COLO829 (cell line): Measurements from ENCODE around the gene PTRH2.
"Not testable (repeated sequence)": the region's sequence is repeated elsewhere in the genome, so short reads cannot be mapped to it uniquely, and the experiment has no call there.

Experiments used
- DNase-seq: peaks from one replicate; pipeline ENCODE4 v3.0.0; 2012; ENCODE audit warnings: low spot score

PTRH2 gene

GRCh38 chr17:59669411-59669810 is 37.8 kb downstream of the PTRH2 start:
- no peak for DNase-seq

- DNase-seq: peak; percentile 20
Observed at GRCh38 chr17:59668816-59669215, 38.4 kb downstream of the PTRH2 start.

GRCh38 chr17:59666235-59666634 is 41.0 kb downstream of the PTRH2 start:
- no peak for DNase-seq

- not testable (repeated sequence) for DNase-seq
Observed at GRCh38 chr17:59656624-59657023, 50.6 kb downstream of the PTRH2 start.

GRCh38 chr17:59652119-59652518 is 55.1 kb downstream of the PTRH2 start:
- DNase-seq: no peak

GRCh38 chr17:59651346-59651745 is 55.9 kb downstream of the PTRH2 start:
- DNase-seq: no peak

- DNase-seq: no peak
Observed at GRCh38 chr17:59650642-59651041, 56.6 kb downstream of the PTRH2 start.

GRCh38 chr17:59649886-59650285 is 57.3 kb downstream of the PTRH2 start:
- DNase-seq: no peak
